ENCODE data around the gene ST3GAL3.

Gene ST3GAL3

GRCh38 chr1:43779266-43779665 is 71.9 kb downstream of the ST3GAL3 start:
- no peak overlapping the region for H3K4me3 ChIP-seq (ENCODE audit: low read length)
- DNase-seq (ENCODE audit: low read depth, low spot score): peak; percentile 18

- no peak overlapping the region for H3K4me3 ChIP-seq (ENCODE audit: low read length)
- peak; percentile 77 for DNase-seq (ENCODE audit: low read depth, low spot score)
Observed at GRCh38 chr1:43779805-43780403, 72.6 kb downstream of the ST3GAL3 start.

GRCh38 chr1:43781574-43781973 is 74.2 kb downstream of the ST3GAL3 start:
- no peak for DNase-seq (ENCODE audit: low read depth, low spot score)
- H3K4me3 ChIP-seq (ENCODE audit: low read length): no peak overlapping the region

GRCh38 chr1:43783096-43783670 is 75.8 kb downstream of the ST3GAL3 start:
- no peak overlapping the region for H3K4me3 ChIP-seq (ENCODE audit: low read length)
- no peak for DNase-seq (ENCODE audit: low read depth, low spot score)

- H3K4me3 ChIP-seq (ENCODE audit: low read length): no peak overlapping the region
- DNase-seq (ENCODE audit: low read depth, low spot score): no peak
Observed at GRCh38 chr1:43783671-43784205, 76.4 kb downstream of the ST3GAL3 start.

- no peak overlapping the region for H3K4me3 ChIP-seq (ENCODE audit: low read length)
- no peak for DNase-seq (ENCODE audit: low read depth, low spot score)
Observed at GRCh38 chr1:43786201-43786958, 79.0 kb downstream of the ST3GAL3 start.

- no peak for DNase-seq (ENCODE audit: low read depth, low spot score)
- no peak overlapping the region for H3K4me3 ChIP-seq (ENCODE audit: low read length)
Observed at GRCh38 chr1:43786960-43787359, 79.6 kb downstream of the ST3GAL3 start.

GRCh38 chr1:43789604-43790550 is 82.5 kb downstream of the ST3GAL3 start:
- DNase-seq (ENCODE audit: low read depth, low spot score): peak; percentile 92
- no peak overlapping the region for H3K4me3 ChIP-seq (ENCODE audit: low read length)

- no peak for DNase-seq (ENCODE audit: low read depth, low spot score)
- H3K4me3 ChIP-seq (ENCODE audit: low read length): no peak overlapping the region
Observed at GRCh38 chr1:43791243-43791642, 83.9 kb downstream of the ST3GAL3 start.

- no peak overlapping the region for H3K4me3 ChIP-seq (ENCODE audit: low read length)
- no peak for DNase-seq (ENCODE audit: low read depth, low spot score)
Observed at GRCh38 chr1:43796111-43796581, 88.8 kb downstream of the ST3GAL3 start.

GRCh38 chr1:43797891-43798290 is 90.6 kb downstream of the ST3GAL3 start:
- DNase-seq (ENCODE audit: low read depth, low spot score): no peak
- no peak overlapping the region for H3K4me3 ChIP-seq (ENCODE audit: low read length)

- DNase-seq (ENCODE audit: low read depth, low spot score): no peak
- H3K4me3 ChIP-seq (ENCODE audit: low read length): no peak overlapping the region
Observed at GRCh38 chr1:43799656-43800635, 92.6 kb downstream of the ST3GAL3 start.

GRCh38 chr1:43800771-43801170 is 93.4 kb downstream of the ST3GAL3 start:
- no peak overlapping the region for H3K4me3 ChIP-seq (ENCODE audit: low read length)
- no peak for DNase-seq (ENCODE audit: low read depth, low spot score)

- no peak for DNase-seq (ENCODE audit: low read depth, low spot score)
- H3K4me3 ChIP-seq (ENCODE audit: low read length): no peak overlapping the region
Observed at GRCh38 chr1:43801203-43801602, 93.9 kb downstream of the ST3GAL3 start.

GRCh38 chr1:43802356-43802980 is 95.1 kb downstream of the ST3GAL3 start:
- DNase-seq (ENCODE audit: low read depth, low spot score): no peak
- no peak overlapping the region for H3K4me3 ChIP-seq (ENCODE audit: low read length)

- H3K4me3 ChIP-seq (ENCODE audit: low read length): no peak overlapping the region
- DNase-seq (ENCODE audit: low read depth, low spot score): no peak
Observed at GRCh38 chr1:43803105-43803504, 95.8 kb downstream of the ST3GAL3 start.

- no peak for DNase-seq (ENCODE audit: low read depth, low spot score)
- H3K4me3 ChIP-seq (ENCODE audit: low read length): no peak overlapping the region
Observed at GRCh38 chr1:43803646-43804045, 96.3 kb downstream of the ST3GAL3 start.

- H3K4me3 ChIP-seq (ENCODE audit: low read length): no peak overlapping the region
- no peak for DNase-seq (ENCODE audit: low read depth, low spot score)
Observed at GRCh38 chr1:43804569-43804968, 97.2 kb downstream of the ST3GAL3 start.
